Stimulated activated CD4-positive, alpha-beta T cell treated with anti-CD3 and anti-CD28 coated beads, TNF-alpha, amount 100 ng/mL, for 4 hours (primary cell): ENCODE results near the gene ZC2HC1C.

Experiments used
- DNase-seq, 3 experiments: peaks; one replicate each; pipeline ENCODE4 v3.0.0-alpha.2; 2020; ENCODE audit warnings: low read depth in 3 of 3

Gene ZC2HC1C, protein sequence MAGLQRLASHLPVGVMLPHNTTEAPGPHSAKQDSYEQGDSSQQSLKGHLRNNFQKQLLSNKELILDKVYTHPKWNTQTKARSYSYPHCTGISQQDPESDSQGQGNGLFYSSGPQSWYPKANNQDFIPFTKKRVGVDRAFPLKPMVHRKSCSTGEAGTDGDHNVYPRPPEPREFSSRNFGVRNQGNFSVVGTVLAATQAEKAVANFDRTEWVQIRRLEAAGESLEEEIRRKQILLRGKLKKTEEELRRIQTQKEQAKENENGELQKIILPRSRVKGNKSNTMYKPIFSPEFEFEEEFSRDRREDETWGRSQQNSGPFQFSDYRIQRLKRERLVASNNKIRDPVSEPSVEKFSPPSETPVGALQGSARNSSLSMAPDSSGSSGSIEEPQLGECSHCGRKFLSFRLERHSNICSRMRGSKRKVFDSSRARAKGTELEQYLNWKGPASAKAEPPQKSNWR

DNA sequence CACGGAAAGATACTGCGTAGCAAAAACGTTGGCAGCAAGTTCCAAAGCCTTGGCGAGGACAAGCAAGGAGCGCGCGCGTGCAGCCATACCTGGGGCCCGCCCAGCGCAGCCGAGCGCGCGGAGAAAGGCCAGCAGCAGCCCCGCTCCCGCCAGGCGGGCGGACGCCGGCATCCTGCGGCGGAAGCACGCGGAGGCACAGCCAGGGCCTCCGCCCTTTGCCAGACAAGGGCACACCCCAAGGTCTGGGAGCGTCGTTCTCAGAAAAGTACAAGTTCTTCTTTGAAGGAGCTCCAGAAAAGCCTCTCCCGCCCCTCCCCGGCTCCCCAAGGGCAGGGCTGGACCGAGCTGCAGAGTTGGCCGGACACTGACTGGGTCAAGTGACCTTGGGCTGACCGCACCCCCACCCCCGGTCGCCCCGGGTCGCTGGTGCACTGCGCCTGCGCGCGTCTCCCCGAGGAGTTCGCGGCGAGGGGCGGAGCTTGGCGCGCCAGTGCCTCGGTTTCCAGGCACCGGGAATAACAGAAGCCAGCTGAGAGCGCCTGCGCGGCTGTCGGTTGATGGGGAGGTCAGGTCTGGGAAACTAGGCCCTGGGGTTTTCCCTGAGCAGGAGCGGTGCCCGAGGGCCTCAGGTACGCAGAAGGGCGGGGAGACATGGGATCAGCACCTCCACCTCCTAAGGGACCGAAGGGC lies at the start of gene ZC2HC1C:
TSS of gene ZC2HC1C (plus strand) at position 521 of the 690 bp plus-strand sequence. CDS start 933 bp downstream, outside the sequence.
- peak; percentile 26 to 46 (median 31) for DNase-seq

DNA sequence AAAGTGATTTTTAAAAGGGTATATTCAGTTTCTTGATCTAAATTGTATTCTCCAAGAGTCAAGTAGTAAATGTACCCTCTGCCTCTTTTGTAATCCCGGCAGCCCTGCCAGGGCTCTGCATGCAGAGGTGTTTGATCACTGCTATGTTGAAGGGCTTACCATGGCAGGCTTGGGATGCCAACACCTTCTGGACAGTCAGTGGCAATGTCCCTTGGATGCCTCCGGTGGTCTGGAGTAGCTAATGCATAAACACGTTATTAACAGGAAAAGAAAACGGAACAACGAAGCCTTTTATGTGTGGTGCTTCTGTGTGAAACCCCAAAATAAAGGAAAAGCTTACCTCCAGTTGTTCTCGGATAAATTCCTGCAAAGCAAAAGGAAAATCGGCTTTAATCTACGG lies 46.8 kb upstream of the ZC2HC1C start:
- no peak for DNase-seq

DNA sequence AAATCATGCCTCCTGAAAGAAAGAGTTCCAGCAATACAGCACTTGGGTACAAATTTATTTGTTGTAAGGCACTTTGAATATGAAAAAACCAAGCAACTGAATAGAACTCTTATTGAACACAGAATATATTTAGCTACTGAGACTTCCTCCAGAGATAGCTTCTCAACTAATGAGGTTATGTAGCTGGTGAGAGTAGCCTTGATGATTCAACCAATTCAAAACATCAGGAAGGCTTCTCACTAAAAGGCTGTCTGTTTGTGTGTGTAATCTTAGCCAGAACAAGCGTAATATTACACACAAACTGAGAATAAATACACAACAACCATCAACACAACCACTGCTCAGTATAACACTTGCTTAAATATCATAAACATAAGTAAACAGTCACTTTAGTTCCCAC lies 46.3 kb upstream of the ZC2HC1C start:
- DNase-seq: no peak

DNA sequence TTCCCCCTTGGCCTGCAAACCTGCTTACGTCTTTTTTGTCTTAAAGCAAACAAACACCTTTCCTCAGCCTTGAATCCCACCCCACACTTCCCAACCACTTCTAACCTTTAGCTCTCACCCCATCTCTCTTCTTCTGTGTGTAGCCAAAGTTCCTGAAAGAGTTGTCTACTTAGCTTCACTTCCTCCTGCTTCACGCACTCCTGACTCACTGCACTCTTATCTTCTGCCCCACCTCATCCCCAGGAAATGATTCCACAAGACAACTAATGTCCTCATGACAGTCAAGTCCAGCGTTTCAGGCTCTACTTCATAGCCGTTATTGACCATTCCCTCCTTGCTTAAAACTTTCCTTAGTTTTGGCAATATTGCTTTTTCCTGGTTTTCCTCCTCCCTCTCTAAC lies 44.4 kb upstream of the ZC2HC1C start:
- no peak for DNase-seq

DNA sequence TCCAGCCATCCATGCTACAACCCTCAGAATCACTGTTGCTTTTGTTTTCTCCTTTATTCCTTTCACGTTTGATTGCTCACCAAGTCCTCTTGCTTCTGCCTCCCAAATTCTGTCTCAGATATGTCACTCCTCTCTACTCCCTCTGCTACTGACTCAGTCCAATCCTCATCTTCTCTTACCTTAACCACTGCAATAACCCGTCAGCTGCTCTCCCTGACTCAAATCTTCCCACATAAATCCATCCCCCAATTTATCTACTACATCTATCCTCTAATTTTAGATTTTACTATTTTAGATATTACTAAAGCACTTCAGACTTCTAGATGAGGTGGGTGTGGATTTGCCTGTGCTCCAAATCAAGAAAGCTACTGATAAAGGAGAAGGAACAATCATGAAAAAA lies 43.6 kb upstream of the ZC2HC1C start:
- no peak for DNase-seq

DNA sequence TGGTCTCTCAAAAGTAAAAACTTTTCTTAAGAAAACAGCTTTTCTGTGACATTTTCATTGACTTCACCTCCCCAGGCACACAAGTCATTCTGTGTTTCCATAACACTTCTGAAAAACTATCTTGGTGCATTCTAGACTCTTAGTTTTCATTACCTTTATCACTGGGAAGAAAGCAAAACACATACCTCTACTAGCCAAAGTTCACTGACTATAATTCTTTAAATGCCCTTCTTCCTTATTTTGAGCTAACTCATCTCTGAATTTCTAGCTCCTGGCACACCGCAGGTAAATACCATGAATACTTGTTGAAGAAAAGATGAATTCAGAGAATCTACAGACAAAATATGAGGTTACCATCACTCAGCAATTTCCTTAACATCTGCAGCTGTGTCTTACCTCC lies 39.3 kb upstream of the ZC2HC1C start:
- no peak for DNase-seq

DNA sequence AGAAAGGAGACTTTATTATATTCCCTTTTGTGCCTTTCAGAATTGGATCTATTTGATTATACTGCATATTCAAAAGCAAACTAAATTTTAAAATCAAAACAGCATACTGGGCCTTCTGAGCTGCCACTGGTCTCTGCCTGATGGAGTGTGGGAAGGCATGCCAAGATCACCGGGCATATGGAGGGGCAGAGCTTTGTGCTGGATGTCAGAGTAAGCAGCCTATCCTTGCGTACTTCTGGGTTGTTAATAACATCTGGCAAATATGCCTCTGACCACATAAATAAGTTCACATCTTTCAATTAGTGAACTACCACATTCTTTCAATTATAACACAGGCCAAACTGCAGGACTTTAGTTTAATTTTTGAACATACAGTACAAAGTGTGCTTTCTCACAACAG lies 36.5 kb upstream of the ZC2HC1C start:
- DNase-seq: no peak

DNA sequence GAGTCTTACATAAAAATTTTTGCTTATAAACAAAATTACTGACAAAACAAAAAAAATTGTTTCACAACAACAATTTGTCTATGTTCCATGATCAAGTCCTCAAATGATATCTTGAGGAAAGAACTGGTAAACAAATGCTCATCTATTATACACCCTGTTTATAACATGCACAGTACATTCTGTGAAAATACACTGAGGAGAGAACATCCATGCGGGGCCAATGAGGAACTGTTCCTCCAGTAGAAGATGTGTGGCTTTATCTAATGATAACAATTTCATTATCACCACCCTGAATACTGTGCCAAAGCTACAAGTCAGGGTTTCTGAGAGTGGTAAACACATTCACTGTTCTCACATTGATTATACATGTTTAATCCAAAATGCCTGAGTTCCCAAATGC lies 28.9 kb upstream of the ZC2HC1C start:
- no peak for DNase-seq

DNA sequence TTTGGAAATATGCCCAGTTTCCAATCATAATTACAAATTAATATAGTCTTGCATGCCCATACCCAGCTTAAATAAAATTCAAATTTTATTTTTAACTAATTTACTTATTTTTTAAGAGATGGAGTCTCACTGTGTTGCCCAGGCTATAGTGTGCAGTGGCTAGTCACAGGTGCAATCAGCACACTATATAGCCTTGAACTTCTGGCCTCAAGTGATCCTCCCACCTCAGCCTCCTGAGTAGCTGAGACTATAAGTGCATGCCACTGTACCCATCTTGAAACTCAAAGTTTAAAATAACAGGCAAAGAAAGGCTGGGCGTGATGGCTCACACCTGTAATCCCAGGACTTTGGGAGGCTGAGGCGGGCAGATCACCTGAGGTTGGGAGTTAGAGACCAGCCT lies 28.5 kb upstream of the ZC2HC1C start:
- DNase-seq: no peak

DNA sequence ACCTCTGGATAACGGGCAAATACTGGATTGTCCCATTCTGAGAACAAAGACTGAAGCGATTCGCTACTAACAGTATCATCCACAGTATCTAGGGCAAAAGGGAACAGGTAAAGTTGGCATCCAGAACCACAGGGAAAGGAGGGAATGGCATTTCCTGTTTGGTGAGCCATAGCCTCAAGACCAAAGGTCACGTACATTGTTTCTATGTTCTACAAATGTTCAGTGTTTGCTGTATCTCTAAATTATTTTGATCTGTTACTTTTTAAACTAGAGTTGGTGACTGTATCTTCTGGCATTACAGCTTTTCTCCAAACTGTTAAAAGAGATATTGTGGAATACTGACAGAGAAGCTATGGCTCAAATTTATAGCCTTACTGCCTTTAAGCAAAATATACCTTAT lies 27.8 kb upstream of the ZC2HC1C start:
- no peak for DNase-seq

DNA sequence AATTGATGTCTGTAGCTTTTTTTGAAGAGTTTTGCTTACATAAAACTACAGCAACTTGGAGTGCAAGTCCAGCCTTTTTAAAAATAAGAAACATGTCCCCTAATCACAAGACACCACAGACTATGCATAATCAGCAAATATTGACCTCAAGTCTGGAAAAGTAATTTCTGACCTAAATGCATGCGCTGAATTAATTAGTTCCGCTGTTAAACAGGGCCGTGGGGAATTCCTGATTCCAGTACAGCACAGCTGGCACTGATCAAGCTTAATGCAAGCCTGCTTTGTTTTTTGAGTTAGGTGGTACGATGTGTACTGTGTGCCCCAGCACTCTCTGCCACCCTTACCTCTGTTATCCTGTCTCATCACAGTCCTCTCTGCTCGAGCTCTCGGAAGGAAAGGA lies 27.4 kb upstream of the ZC2HC1C start:
- DNase-seq: no peak

DNA sequence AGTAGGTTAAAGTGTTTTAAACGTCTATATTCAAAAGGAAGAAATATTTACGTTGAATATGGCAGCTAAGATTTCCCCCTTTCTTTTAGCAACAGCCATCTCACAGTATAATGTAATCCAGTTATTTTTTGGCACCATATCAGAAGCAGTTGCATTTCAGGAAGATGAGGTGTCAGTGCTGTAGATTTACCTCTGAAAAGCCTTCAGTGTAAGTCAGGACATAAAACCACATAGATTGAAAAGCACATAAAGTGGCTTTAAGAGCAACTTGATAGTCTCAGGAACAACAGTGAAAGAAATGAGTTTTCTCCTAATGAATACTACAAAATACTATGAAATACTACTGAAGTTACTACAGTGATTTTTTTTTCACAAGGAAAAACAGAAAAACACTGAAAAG lies 25.1 kb upstream of the ZC2HC1C start:
- no peak for DNase-seq

DNA sequence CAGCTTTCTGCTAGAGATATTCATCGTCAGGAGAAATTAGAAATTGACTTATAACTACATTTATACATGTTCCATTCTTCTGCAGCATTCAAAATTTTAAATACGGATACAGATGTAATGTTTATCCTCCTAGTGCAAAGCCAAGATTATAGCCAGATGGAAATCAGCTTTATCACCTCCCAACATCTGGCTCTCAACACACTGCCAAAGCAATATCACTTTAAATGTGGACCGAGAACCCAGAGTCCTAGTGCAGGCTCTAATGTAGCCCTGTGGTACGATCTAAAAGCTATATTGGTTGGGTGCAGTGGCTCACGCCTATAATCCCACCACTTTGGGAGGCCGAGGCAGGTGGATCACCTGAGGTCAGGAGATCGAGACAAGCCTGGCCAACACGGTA lies 24.7 kb upstream of the ZC2HC1C start:
- DNase-seq: no peak

DNA sequence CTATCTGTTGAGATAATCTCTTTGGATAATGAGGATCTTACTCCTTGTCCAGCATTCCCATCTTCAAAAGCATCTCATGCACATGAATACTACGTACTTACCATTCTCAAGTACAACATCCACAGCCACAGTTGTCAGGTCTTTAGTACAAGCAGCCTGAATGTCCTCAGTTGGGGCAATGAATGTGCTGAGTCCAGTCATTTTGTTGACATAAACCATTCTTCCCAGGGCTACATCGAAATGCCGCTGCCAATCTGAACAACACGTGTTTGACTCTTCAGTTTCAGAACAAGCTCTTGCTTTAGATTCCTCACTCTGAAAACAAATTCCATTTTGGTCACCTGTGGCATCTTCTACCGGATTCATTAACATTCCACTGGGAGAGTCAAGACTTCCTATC lies 23.2 kb upstream of the ZC2HC1C start:
- no peak for DNase-seq

DNA sequence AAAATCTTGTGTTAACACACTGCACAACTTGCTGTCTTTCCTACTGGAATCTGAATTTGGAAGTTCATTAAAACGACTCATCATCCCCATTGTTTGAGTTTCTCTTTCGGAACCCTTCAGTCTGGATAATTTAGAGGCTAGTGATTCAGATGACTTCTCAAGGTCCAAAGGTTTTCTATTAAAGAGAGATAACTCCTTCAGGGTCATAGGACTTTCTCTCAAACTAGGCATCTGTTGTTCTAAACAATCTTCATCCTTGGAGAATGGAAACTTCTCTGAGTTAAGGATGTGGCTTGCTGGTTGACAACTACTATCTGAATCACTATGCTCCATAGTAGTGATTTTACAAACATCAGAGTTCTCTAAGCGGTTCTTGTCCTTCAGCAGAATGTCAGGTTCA lies 22.5 kb upstream of the ZC2HC1C start:
- DNase-seq: no peak

DNA sequence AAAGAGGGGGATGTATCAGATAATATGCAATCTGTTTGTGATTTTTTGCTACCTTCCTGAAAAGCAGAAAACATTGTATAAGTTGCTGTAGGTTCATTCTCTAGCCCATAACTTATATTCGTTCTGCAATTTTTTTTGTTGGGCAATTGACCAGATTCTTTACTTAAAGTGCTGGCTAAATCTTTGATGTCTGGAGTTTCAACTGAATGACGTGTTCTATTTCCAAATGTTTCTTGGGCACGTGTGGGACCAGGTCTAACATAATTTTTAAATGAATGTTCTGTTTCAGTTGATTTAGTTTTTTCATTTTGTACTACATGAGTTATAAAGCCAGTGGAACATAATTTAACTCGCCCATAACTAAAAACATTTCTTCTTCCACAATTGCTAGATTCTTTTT lies 21.9 kb upstream of the ZC2HC1C start:
- no peak for DNase-seq

DNA sequence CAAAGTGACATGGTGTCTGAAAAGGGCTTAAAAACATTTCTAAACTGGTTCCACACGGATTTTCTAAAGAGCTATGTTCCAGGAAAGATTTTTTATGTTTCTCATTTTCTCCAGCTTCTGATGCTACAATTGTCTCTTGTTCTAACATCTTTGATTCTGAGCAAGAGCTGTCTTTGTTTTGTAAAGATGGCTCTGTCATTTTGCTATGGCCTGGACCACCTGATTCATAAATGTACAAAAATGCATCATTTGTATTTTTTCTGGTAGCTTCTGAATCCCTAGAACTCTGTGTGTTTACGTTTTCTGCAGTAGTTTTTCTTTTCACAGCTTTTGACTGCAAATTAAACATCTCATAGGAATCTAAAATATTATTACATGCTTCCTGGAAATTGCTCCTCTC lies 21.3 kb upstream of the ZC2HC1C start:
- no peak for DNase-seq

DNA sequence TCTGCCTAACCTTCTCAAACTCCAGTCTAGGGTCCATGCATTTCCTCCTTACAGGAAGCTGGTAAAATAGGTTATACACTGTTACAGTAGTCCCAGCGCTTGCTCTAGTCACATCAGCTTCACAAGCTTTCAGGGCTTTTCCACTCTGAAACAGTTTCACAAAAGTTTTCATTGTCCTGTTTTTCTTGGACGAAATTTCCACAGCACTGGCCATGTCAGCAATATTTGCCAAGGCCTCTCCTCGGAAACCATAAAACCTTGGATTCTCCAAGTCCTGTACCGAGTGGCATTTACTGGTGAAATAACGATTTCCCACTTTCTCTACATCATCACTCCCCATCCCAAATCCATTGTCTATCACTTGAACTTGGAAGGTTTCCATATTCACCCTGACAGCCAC lies 20.3 kb upstream of the ZC2HC1C start:
- DNase-seq: no peak

DNA sequence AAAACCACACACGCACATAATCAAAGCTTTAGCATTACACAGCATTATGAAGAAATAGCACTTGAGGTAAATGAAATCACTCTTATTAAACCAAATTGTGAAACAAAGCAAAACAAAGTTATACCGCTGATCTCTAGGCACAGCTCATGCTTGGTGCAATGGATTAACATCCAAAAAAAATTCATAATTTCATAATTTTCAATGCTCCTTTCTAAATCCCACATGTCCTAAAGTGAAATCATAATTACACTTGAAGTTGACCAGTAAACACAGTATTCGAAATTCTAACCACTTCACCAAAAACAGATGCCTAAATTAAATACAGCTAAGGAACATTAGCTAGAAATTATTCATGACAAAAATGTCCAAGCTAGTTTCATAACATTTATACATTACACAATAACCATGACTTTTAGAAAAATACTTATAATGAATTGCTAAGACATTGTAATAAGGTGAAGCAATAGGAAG lies 19.7 kb upstream of the ZC2HC1C start:
- DNase-seq: no peak

DNA sequence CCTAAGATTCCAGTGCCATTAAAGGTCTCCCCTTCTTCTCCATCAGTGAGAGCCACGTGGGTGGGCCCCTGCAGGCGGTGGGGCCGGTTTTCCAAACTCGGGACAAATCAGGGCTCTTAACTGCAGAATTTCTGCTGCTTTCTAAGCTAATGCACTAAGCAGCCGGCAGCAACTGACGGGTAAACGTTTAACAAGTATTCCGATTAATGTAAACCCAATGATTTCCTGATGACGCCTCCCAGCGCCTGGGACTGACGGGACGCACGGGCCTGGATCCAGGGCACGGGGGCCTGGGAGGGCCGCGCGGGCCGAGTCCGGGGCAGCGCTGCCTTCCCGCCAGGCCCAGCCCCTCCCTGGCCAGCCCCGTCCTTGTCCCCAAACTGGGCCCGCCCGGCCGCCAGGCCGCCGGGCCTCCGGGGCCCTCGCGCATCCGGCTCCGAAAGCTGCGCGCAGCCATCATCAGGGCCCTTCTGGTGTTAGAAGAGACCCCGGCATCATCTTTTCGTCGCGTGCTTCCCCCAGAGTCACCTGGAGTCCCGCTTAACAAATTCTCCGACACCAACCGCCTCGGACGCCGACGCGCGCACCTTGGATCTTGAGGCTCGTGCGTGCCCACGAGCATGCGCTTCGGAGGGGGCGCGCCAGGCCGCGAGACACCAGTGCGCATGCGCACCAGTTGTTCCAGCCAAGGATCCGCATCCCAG lies 18.4 kb upstream of the ZC2HC1C start, which contains the start of gene MLH3:
TSS of gene MLH3 (minus strand) at position 616 of the 704 bp plus-strand sequence. CDS start 1,812 bp downstream, outside the sequence.
- peak; percentile 68 to 75 (median 72) for DNase-seq

DNA sequence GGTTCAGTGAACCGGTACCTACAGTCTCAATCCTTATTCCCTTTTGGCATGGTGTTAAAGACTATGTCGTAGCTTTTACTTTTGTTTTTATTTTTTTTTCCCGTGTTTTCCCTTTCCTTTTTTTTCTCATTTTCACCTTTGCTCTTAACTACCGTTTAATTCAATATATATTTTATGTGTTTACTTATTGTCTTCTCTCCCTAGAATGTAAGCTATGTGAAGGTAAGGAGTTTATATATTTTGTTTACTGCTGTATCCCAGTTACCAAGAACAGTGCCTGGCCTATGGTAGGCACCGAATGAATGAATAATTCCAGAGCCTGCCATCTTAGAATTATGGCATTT lies 17.9 kb upstream of the ZC2HC1C start:
- DNase-seq: no peak
